WTC11 (cell line): ENCODE results near the gene LRRC17. TPM values are rescaled to one million over a fixed set of nuclear protein-coding genes. Genes with fewer than 3 reads are reported as not detected.

Experiments
- ATAC-seq: fragments of 200-7000 bp; cut with Tn5 transposase; 2 replicates; pipeline ENCODE4 v1.10.0; 2021; ENCODE audit warnings: mild to moderate bottlenecking, moderate library complexity
- CTCF ChIA-PET: fragments of 300-600 bp; sonication (Branson Sonifier 250); formaldehyde crosslinking; loops from one replicate; lab custom pipeline; 2021; ENCODE audit warnings: antibody characterized with exemption; lab: Charles Lee
- POLR2A ChIA-PET: fragments of 350-600 bp; sonication (Branson Sonifier 250); formaldehyde crosslinking; loops from one replicate; lab custom pipeline; 2021; ENCODE audit warnings: antibody characterized with exemption; lab: Charles Lee
- DNase-seq: peaks from one replicate; pipeline ENCODE4 v3.0.0; 2021; ENCODE audit warnings: low spot score
- H3K27ac Mint-ChIP-seq: 2 replicates; pipeline ENCODE4 v1.8.0; 2021; ENCODE audit warnings: mixed read lengths
- H3K27me3 Mint-ChIP-seq: 2 replicates; pipeline ENCODE4 v1.8.0; 2021; ENCODE audit warnings: low read depth, mild to moderate bottlenecking, moderate library complexity, mixed read lengths
- H3K36me3 Mint-ChIP-seq: 2 replicates; pipeline ENCODE4 v1.8.0; 2021; ENCODE audit warnings: mixed read lengths
- H3K4me1 Mint-ChIP-seq: 2 replicates; pipeline ENCODE4 v1.8.0; 2022; ENCODE audit warnings: mixed read lengths
- H3K4me3 Mint-ChIP-seq: 2 replicates; pipeline ENCODE4 v1.8.0; 2021; ENCODE audit warnings: mild to moderate bottlenecking, moderate library complexity, mixed read lengths
- H3K9me3 Mint-ChIP-seq: 2 replicates; pipeline ENCODE4 v1.8.0; 2021; ENCODE audit warnings: mixed read lengths
- ATF1 ChIP-seq: sonication (generic); formaldehyde crosslinking; IDR thresholded peaks from 2 replicates; pipeline ENCODE4 v1.8.1; 2023; ENCODE audit warnings: mild to moderate bottlenecking, moderate library complexity, missing genetic modification reagents
- CREB1 ChIP-seq: sonication (generic); formaldehyde crosslinking; IDR thresholded peaks from 2 replicates; pipeline ENCODE4 v1.8.0; 2023; ENCODE audit warnings: mild to moderate bottlenecking, missing genetic modification reagents
- ESRRA ChIP-seq: sonication (generic); formaldehyde crosslinking; IDR thresholded peaks from 2 replicates; pipeline ENCODE4 v1.8.1; 2022; ENCODE audit warnings: mild to moderate bottlenecking, missing genetic modification reagents, borderline replicate concordance
- MYBL2 ChIP-seq: sonication (generic); formaldehyde crosslinking; IDR thresholded peaks from 2 replicates; pipeline ENCODE4 v1.8.1; 2023; ENCODE audit warnings: mild to moderate bottlenecking, moderate library complexity, missing genetic modification reagents
- PRRX2 ChIP-seq: fragments of 250-450 bp; sonication (Bioruptor Pico); IDR thresholded peaks from 2 replicates; pipeline ENCODE4 v1.8.0; 2021; ENCODE audit warnings: mild to moderate bottlenecking
- SMAD4 ChIP-seq: sonication (generic); formaldehyde crosslinking; IDR thresholded peaks from 2 replicates; pipeline ENCODE4 v1.8.0; 2022; ENCODE audit warnings: mild to moderate bottlenecking, missing genetic modification reagents
- TEAD4 ChIP-seq: sonication (generic); formaldehyde crosslinking; IDR thresholded peaks from 2 replicates; pipeline ENCODE4 v1.8.0; 2022; ENCODE audit warnings: mild to moderate bottlenecking, missing genetic modification reagents
- ZNF121 ChIP-seq: sonication (generic); formaldehyde crosslinking; IDR thresholded peaks from 2 replicates; pipeline ENCODE4 v1.8.0; 2023; ENCODE audit warnings: missing genetic modification reagents
- ZNF263 ChIP-seq: sonication (generic); formaldehyde crosslinking; IDR thresholded peaks from 2 replicates; pipeline ENCODE4 v1.8.1; 2022; ENCODE audit warnings: low read depth, mild to moderate bottlenecking, moderate library complexity, missing genetic modification reagents
- ZNF671 ChIP-seq: fragments of 250-450 bp; sonication (Bioruptor Pico); IDR thresholded peaks from 2 replicates; pipeline ENCODE4 v1.8.0; 2021; ENCODE audit warnings: mild to moderate bottlenecking
- total RNA-seq: library from RNA; stranded (reverse); gene quantifications from 3 replicates; pipeline ENCODE4 v1.2.3, GENCODE V29; 2021
- TF ChIP-seq, protein P1 (sequence below): sonication (generic); formaldehyde crosslinking; IDR thresholded peaks from 2 replicates; pipeline ENCODE4 v1.8.0; 2023; ENCODE audit warnings: missing genetic modification reagents, mild to moderate bottlenecking, borderline replicate concordance
- TF ChIP-seq, protein P2 (sequence below): sonication (generic); formaldehyde crosslinking; IDR thresholded peaks from 2 replicates; pipeline ENCODE4 v1.8.0; 2022; ENCODE audit warnings: missing genetic modification reagents
- TF ChIP-seq, protein P3 (sequence below): sonication (generic); formaldehyde crosslinking; IDR thresholded peaks from 2 replicates; pipeline ENCODE4 v1.8.1; 2023; ENCODE audit warnings: mild to moderate bottlenecking, missing genetic modification reagents, borderline replicate concordance
- TF ChIP-seq, protein P4 (sequence below): fragments of 250-450 bp; sonication (Bioruptor Pico); IDR thresholded peaks from 2 replicates; pipeline ENCODE4 v1.9.0; 2021; ENCODE audit warnings: mild to moderate bottlenecking
- TF ChIP-seq, protein P5 (sequence below): sonication (generic); formaldehyde crosslinking; IDR thresholded peaks from 2 replicates; pipeline ENCODE4 v1.8.1; 2022; ENCODE audit warnings: missing genetic modification reagents, borderline replicate concordance

The LRRC17 gene
- total RNA-seq, 1 experiment from 2014 or later, result 1.6 TPM

DNA sequence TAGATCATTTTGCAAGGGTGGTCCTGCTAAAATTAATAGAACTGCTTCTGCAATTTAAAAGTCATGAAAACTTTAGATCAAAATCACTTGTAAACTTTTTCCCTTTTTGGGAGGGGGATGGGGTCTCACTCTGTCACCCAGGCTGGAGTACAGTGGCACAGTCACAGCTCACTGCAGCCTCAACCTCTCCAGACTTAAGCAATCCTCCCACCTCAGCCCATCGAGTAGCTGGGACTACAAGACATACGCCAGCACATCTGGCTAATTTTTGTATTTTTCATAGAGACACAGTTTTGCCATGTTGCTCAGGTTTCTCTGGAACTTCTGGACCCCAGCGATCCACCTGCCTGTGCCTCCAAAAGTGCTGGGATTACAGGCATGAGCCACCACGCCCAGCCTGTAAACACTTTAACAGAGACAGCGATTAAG is 79.7 kb downstream of the LRRC17 start:
- ATAC-seq, result no peak

More for the DNA sequence above, 79.7 kb downstream of the LRRC17 start:
- Mint-ChIP-seq H3K9me3 (peaks cover 6% of the 10 kb centered on the region; the same call in 1 of the 2 replicates), H3K27ac (no peak overlapping the region), H3K4me1 (no peaks in the 10 kb centered on the region), H3K4me3 (no peak overlapping the region), H3K36me3 (no peaks in the 10 kb centered on the region), H3K27me3 (no peaks in the 10 kb centered on the region)
- CTCF ChIA-PET, result interaction anchor here (1.1 kb wide), 1 partner anchor 69 kb away, joined by 4 read pairs; no protein-coding TSS in a partner anchor
- POLR2A ChIA-PET, result no interaction called here
- DNase-seq, result no peak
- TF ChIP-seq, protein P1, sequence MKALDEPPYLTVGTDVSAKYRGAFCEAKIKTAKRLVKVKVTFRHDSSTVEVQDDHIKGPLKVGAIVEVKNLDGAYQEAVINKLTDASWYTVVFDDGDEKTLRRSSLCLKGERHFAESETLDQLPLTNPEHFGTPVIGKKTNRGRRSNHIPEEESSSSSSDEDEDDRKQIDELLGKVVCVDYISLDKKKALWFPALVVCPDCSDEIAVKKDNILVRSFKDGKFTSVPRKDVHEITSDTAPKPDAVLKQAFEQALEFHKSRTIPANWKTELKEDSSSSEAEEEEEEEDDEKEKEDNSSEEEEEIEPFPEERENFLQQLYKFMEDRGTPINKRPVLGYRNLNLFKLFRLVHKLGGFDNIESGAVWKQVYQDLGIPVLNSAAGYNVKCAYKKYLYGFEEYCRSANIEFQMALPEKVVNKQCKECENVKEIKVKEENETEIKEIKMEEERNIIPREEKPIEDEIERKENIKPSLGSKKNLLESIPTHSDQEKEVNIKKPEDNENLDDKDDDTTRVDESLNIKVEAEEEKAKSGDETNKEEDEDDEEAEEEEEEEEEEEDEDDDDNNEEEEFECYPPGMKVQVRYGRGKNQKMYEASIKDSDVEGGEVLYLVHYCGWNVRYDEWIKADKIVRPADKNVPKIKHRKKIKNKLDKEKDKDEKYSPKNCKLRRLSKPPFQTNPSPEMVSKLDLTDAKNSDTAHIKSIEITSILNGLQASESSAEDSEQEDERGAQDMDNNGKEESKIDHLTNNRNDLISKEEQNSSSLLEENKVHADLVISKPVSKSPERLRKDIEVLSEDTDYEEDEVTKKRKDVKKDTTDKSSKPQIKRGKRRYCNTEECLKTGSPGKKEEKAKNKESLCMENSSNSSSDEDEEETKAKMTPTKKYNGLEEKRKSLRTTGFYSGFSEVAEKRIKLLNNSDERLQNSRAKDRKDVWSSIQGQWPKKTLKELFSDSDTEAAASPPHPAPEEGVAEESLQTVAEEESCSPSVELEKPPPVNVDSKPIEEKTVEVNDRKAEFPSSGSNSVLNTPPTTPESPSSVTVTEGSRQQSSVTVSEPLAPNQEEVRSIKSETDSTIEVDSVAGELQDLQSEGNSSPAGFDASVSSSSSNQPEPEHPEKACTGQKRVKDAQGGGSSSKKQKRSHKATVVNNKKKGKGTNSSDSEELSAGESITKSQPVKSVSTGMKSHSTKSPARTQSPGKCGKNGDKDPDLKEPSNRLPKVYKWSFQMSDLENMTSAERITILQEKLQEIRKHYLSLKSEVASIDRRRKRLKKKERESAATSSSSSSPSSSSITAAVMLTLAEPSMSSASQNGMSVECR (CRISPR knock-in tag), result no peak
- TF ChIP-seq PRRX2 (CRISPR knock-in tag) (no peak), ESRRA (CRISPR knock-in tag) (no peak), ATF1 (CRISPR knock-in tag) (no peak), MYBL2 (no peak), ZNF121 (CRISPR knock-in tag) (no peak), ZNF263 (CRISPR knock-in tag) (no peak), CREB1 (CRISPR knock-in tag) (no peak), TEAD4 (CRISPR knock-in tag) (no peak), SMAD4 (no peak), ZNF671 (no peak)
- TF ChIP-seq, protein P2, sequence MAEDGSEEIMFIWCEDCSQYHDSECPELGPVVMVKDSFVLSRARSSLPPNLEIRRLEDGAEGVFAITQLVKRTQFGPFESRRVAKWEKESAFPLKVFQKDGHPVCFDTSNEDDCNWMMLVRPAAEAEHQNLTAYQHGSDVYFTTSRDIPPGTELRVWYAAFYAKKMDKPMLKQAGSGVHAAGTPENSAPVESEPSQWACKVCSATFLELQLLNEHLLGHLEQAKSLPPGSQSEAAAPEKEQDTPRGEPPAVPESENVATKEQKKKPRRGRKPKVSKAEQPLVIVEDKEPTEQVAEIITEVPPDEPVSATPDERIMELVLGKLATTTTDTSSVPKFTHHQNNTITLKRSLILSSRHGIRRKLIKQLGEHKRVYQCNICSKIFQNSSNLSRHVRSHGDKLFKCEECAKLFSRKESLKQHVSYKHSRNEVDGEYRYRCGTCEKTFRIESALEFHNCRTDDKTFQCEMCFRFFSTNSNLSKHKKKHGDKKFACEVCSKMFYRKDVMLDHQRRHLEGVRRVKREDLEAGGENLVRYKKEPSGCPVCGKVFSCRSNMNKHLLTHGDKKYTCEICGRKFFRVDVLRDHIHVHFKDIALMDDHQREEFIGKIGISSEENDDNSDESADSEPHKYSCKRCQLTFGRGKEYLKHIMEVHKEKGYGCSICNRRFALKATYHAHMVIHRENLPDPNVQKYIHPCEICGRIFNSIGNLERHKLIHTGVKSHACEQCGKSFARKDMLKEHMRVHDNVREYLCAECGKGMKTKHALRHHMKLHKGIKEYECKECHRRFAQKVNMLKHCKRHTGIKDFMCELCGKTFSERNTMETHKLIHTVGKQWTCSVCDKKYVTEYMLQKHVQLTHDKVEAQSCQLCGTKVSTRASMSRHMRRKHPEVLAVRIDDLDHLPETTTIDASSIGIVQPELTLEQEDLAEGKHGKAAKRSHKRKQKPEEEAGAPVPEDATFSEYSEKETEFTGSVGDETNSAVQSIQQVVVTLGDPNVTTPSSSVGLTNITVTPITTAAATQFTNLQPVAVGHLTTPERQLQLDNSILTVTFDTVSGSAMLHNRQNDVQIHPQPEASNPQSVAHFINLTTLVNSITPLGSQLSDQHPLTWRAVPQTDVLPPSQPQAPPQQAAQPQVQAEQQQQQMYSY (CRISPR knock-in tag), result no peak
- TF ChIP-seq, protein P3, sequence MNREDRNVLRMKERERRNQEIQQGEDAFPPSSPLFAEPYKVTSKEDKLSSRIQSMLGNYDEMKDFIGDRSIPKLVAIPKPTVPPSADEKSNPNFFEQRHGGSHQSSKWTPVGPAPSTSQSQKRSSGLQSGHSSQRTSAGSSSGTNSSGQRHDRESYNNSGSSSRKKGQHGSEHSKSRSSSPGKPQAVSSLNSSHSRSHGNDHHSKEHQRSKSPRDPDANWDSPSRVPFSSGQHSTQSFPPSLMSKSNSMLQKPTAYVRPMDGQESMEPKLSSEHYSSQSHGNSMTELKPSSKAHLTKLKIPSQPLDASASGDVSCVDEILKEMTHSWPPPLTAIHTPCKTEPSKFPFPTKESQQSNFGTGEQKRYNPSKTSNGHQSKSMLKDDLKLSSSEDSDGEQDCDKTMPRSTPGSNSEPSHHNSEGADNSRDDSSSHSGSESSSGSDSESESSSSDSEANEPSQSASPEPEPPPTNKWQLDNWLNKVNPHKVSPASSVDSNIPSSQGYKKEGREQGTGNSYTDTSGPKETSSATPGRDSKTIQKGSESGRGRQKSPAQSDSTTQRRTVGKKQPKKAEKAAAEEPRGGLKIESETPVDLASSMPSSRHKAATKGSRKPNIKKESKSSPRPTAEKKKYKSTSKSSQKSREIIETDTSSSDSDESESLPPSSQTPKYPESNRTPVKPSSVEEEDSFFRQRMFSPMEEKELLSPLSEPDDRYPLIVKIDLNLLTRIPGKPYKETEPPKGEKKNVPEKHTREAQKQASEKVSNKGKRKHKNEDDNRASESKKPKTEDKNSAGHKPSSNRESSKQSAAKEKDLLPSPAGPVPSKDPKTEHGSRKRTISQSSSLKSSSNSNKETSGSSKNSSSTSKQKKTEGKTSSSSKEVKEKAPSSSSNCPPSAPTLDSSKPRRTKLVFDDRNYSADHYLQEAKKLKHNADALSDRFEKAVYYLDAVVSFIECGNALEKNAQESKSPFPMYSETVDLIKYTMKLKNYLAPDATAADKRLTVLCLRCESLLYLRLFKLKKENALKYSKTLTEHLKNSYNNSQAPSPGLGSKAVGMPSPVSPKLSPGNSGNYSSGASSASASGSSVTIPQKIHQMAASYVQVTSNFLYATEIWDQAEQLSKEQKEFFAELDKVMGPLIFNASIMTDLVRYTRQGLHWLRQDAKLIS (CRISPR knock-in tag), result no peak
- TF ChIP-seq, protein P4, sequence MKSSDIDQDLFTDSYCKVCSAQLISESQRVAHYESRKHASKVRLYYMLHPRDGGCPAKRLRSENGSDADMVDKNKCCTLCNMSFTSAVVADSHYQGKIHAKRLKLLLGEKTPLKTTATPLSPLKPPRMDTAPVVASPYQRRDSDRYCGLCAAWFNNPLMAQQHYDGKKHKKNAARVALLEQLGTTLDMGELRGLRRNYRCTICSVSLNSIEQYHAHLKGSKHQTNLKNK (CRISPR knock-in tag), result no peak
- TF ChIP-seq, protein P5, sequence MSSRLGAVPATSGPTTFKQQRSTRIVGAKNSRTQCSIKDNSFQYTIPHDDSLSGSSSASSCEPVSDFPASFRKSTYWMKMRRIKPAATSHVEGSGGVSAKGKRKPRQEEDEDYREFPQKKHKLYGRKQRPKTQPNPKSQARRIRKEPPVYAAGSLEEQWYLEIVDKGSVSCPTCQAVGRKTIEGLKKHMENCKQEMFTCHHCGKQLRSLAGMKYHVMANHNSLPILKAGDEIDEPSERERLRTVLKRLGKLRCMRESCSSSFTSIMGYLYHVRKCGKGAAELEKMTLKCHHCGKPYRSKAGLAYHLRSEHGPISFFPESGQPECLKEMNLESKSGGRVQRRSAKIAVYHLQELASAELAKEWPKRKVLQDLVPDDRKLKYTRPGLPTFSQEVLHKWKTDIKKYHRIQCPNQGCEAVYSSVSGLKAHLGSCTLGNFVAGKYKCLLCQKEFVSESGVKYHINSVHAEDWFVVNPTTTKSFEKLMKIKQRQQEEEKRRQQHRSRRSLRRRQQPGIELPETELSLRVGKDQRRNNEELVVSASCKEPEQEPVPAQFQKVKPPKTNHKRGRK (CRISPR knock-in tag), result no peak
